ENCODE data around the gene HEATR5A.
A peak's percentile ranks its signal among the peaks of the same experiment; 100 is the strongest.

- TF ChIP-seq CTCF (conservative IDR thresholded peaks at IDR 0.05; ENCODE audit: low read depth, low read length) (peak; percentile 53), EZH2phosphoT487 (IDR thresholded peaks at IDR 0.05; ENCODE audit: borderline replicate concordance, low read length) (no peak), EZH2 (IDR thresholded peaks at IDR 0.05; ENCODE audit: low read length, unreplicated experiment) (no peak)
These were observed 133.7 kb downstream of the HEATR5A start for GRCh38 chr14:31286456-31287293.

Data from PC-3 (cell line).